Mesendoderm (in vitro differentiated cells): ENCODE measurements around the gene ING3.

ENCODE experiments used
- DNase-seq: peaks from one replicate; pipeline ENCODE4 v3.0.0; 2013
- H2AK5ac ChIP-seq: 2 replicates; pipeline ENCODE4 v1.6.1; 2013; ENCODE audit warnings: low read length, inconsistent platforms
- H2BK120ac ChIP-seq: 2 replicates; pipeline ENCODE4 v1.6.1; 2013; ENCODE audit warnings: low read depth, mild to moderate bottlenecking, low read length, moderate library complexity, mixed read lengths
- H2BK15ac ChIP-seq: replicated peaks from 2 replicates; pipeline ENCODE4 v1.6.1; 2013; ENCODE audit warnings: low read depth, mild to moderate bottlenecking, moderate library complexity
- H2BK5ac ChIP-seq: 2 replicates; pipeline ENCODE4 v1.6.1; 2013; ENCODE audit warnings: low read length, inconsistent platforms
- H3K18ac ChIP-seq: 2 replicates; pipeline ENCODE4 v1.6.1; 2013; ENCODE audit warnings: mild to moderate bottlenecking, low read length, mixed read lengths
- H3K23ac ChIP-seq: one replicate; pipeline ENCODE4 v1.6.1; 2013; ENCODE audit warnings: low read length
- H3K27ac ChIP-seq: 2 replicates; pipeline ENCODE4 v1.5.1; 2013; ENCODE audit warnings: low read depth, mild to moderate bottlenecking, inconsistent platforms, low read length, moderate library complexity
- H3K27me3 ChIP-seq: 2 replicates; pipeline ENCODE4 v1.6.1; 2013; ENCODE audit warnings: low read length, control low read depth, mild to moderate bottlenecking, inconsistent platforms; ENCODE audit not compliant: insufficient read depth, poor library complexity
- H3K36me3 ChIP-seq: 2 replicates; pipeline ENCODE4 v1.6.1; 2013; ENCODE audit warnings: low read length, inconsistent platforms; ENCODE audit not compliant: control insufficient read depth, insufficient read depth
- H3K4ac ChIP-seq: one replicate; pipeline ENCODE4 v1.6.1; 2013; ENCODE audit warnings: low read depth, mild to moderate bottlenecking, low read length, moderate library complexity
- H3K4me1 ChIP-seq: 2 replicates; pipeline ENCODE4 v1.6.1; 2013; ENCODE audit warnings: low read depth, low read length, inconsistent platforms; ENCODE audit not compliant: control insufficient read depth
- H3K4me2 ChIP-seq: 2 replicates; pipeline ENCODE4 v1.6.1; 2013; ENCODE audit warnings: low read length
- H3K4me3 ChIP-seq: 2 replicates; pipeline ENCODE4 v1.5.1; 2013; ENCODE audit warnings: mild to moderate bottlenecking, low read length
- H3K56ac ChIP-seq: one replicate; pipeline ENCODE4 v1.6.1; 2013; ENCODE audit warnings: low read length
- H3K79me1 ChIP-seq: 2 replicates; pipeline ENCODE4 v1.6.1; 2013; ENCODE audit warnings: low read length, inconsistent platforms
- H3K79me2 ChIP-seq: 2 replicates; pipeline ENCODE4 v1.6.1; 2013; ENCODE audit warnings: mild to moderate bottlenecking, low read length; ENCODE audit not compliant: control insufficient read depth, insufficient read depth
- H3K9ac ChIP-seq: 2 replicates; pipeline ENCODE4 v1.6.1; 2013; ENCODE audit warnings: low read length, inconsistent platforms
- H4K5ac ChIP-seq: one replicate; pipeline ENCODE4 v1.6.1; 2013; ENCODE audit warnings: low read length
- H4K8ac ChIP-seq: one replicate; pipeline ENCODE4 v1.6.1; 2013; ENCODE audit warnings: low read depth, mild to moderate bottlenecking, control low read depth, low read length, moderate library complexity
- WGBS: extraction: QIAGEN DNeasy Blood & Tissue Kit; methylation state at CpG from one replicate; pipeline ENCODE4 v1.1.7; 2013; ENCODE audit warnings: low lambda C conversion rate, missing lambda C conversion rate; ENCODE audit not compliant: insufficient coverage; ENCODE audit errors: extremely low coverage; 5-methylcytosine and 5-hydroxymethylcytosine counted together

The ING3 gene

GRCh38 chr7:120951309-120951699 lies 727 bp downstream of the ING3 start:
- Histone ChIP-seq H3K27ac (no peak overlapping the region), H3K27me3 (no peaks in the 10 kb centered on the region), H3K36me3 (no peaks in the 10 kb centered on the region), H4K5ac (no peak overlapping the region), H2BK15ac (no peak overlapping the region), H3K4me2 (peak overlapping the region; percentile 96), H2BK120ac (no peak overlapping the region), H3K56ac (peak overlapping the region; percentile 82), H3K23ac (no peak overlapping the region), H3K4me1 (no peaks in the 10 kb centered on the region), H3K4me3 (peak overlapping the region; percentile 82), H3K18ac (no peak overlapping the region), H2AK5ac (no peak overlapping the region), H3K79me2 (peaks cover 7% of the 10 kb centered on the region), H3K9ac (peak overlapping the region; percentile 77), H3K79me1 (peaks cover 3% of the 10 kb centered on the region), H3K4ac (no peak overlapping the region), H2BK5ac (no peak overlapping the region), H4K8ac (no peak overlapping the region)
- DNase-seq: no peak
- WGBS: no CpG with 5 or more reads among the region's 8 CpGs

DNA sequence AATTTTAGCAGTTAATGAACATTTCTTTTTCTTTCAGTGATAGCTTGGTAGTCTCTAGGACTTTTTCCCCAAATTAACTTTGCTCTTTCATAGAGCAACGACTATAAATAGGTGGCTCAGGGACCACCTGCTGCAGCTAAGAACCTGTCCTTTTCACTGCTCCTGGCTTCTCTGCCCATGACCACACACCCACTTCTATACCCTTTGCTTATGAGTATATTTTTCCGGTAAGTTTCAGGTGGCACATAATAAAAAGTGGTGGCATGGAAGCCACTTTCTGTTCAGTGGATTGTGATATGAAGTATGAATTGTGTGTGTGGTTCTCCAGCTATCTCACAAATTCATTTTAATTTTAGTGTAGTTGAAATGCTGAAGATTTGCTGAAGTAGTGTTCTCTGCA lies 1.2 kb downstream of the ING3 start:
- no peak overlapping the region for H2BK5ac ChIP-seq
- no peak overlapping the region for H3K18ac ChIP-seq
- H3K4ac ChIP-seq: no peak overlapping the region
- no peak overlapping the region for H3K27ac ChIP-seq
- DNase-seq: no peak
- H3K27me3 ChIP-seq: no peaks in the 10 kb centered on the region
- H3K9ac ChIP-seq: no peak overlapping the region
- H2BK15ac ChIP-seq: no peak overlapping the region
- H2AK5ac ChIP-seq: no peak overlapping the region
- WGBS: no CpG with 5 or more reads among the region's 2 CpGs
- H3K23ac ChIP-seq: no peak overlapping the region
- no peak overlapping the region for H3K4me3 ChIP-seq
- no peaks in the 10 kb centered on the region for H3K36me3 ChIP-seq
- no peaks in the 10 kb centered on the region for H3K4me1 ChIP-seq
- H3K79me1 ChIP-seq: peaks cover 3% of the 10 kb centered on the region
- H4K5ac ChIP-seq: no peak overlapping the region
- H4K8ac ChIP-seq: no peak overlapping the region
- H3K4me2 ChIP-seq: no peak overlapping the region
- no peak overlapping the region for H2BK120ac ChIP-seq
- no peak overlapping the region for H3K56ac ChIP-seq
- H3K79me2 ChIP-seq: peaks cover 7% of the 10 kb centered on the region

DNA sequence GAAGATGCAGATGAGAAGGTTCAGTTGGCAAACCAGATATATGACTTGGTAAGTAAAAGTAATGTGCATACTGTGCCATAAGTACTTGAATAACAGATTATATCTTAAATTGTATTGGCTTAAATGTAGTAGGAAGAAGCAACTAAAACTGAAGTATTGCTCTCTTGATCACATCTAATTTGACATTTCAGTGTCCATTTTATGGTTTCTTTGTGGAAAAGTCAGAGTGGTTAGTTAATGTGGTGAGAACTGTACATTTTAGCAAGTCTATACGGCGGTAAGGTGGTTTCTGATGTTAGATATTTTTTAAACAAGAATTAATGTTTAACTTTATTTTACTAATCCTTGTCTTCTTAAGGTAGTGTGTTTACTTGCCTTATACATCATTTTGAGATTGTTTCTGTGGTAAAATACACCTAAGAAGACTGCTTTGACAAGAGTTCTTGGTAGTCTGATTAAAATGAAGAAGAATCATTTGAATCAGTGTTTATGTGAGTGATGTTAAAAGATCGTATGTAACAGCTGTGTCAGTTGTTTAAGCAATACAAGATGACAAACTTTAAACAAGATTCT lies 5.1 kb downstream of the ING3 start:
- Histone ChIP-seq H3K4me2 (no peak overlapping the region), H2BK15ac (no peak overlapping the region), H3K9ac (no peak overlapping the region), H3K56ac (no peak overlapping the region), H4K5ac (no peak overlapping the region), H3K18ac (no peak overlapping the region), H3K79me1 (peaks cover 3% of the 10 kb centered on the region), H3K27me3 (no peaks in the 10 kb centered on the region), H2BK5ac (no peak overlapping the region), H2BK120ac (no peak overlapping the region), H3K4me1 (no peaks in the 10 kb centered on the region), H3K79me2 (peaks cover 7% of the 10 kb centered on the region), H3K23ac (no peak overlapping the region), H3K27ac (no peak overlapping the region), H3K4ac (no peak overlapping the region), H3K36me3 (peaks cover 1% of the 10 kb centered on the region), H2AK5ac (no peak overlapping the region), H3K4me3 (no peak overlapping the region), H4K8ac (no peak overlapping the region)
- DNase-seq: no peak
- WGBS: 100% methylated on average over 1 of the region's 3 CpGs

DNA sequence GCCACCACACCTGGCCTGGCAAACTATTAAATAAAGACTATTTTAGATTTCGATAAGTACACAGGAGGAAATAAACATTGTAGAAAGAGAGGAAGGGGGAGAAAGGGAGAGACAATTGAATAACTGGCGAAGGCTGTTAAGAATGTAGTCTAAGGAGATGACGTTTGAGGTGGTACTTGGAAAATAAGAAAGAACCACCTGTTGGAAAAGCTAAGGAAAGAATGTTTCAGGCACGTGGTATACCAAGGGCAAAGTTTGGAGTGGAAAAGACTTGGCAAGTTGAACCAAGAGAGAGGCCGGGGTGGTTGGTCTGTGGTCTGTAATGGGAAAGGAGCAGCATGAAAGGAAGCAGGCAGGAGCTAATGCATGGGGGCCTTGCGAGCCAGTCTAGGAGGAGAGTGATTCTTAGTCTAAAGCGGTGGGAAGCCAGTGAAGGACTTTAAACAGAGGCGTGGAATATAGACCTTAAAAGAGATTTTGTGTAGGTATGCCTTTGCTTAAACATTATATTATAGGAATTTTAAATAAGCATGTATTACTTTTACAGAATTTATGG lies 9.4 kb downstream of the ING3 start:
- Histone ChIP-seq H3K4me2 (no peak overlapping the region), H2BK120ac (no peak overlapping the region), H3K79me2 (no peaks in the 10 kb centered on the region), H3K18ac (no peak overlapping the region), H3K79me1 (no peaks in the 10 kb centered on the region), H3K9ac (no peak overlapping the region), H3K4ac (no peak overlapping the region), H2BK15ac (no peak overlapping the region), H3K23ac (no peak overlapping the region), H2BK5ac (no peak overlapping the region), H3K36me3 (peaks cover 1% of the 10 kb centered on the region), H2AK5ac (no peak overlapping the region), H3K27me3 (no peaks in the 10 kb centered on the region), H3K56ac (no peak overlapping the region), H3K27ac (no peak overlapping the region), H4K8ac (no peak overlapping the region), H4K5ac (no peak overlapping the region), H3K4me1 (no peaks in the 10 kb centered on the region), H3K4me3 (no peak overlapping the region)
- no CpG with 5 or more reads among the region's 8 CpGs for WGBS
- no peak for DNase-seq

DNA sequence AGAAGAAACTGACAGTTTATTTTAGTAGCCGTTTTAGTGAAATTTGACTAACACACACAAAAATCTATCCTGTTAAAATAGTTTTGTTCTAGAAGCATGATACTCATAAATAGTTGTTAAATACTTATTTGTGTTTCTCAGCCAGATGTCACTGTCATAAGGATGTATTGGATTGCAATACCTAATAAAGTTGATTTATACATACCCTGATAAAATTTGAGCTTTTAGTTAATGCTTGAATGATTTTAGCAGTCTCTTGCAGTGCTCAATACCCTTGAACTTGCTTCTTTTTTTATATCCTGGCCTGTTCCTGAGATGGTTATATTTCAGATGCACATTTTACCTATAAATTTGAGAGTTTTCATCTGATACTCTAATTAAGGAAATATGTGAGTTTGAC lies 10.1 kb downstream of the ING3 start:
- no peak for DNase-seq
- no peak overlapping the region for H3K56ac ChIP-seq
- H3K23ac ChIP-seq: no peak overlapping the region
- no peak overlapping the region for H2BK5ac ChIP-seq
- WGBS: no CpG with 5 or more reads among the region's 1 CpG
- no peaks in the 10 kb centered on the region for H3K27me3 ChIP-seq
- H3K79me2 ChIP-seq: no peaks in the 10 kb centered on the region
- H3K18ac ChIP-seq: no peak overlapping the region
- H3K79me1 ChIP-seq: no peaks in the 10 kb centered on the region
- H3K27ac ChIP-seq: no peak overlapping the region
- no peak overlapping the region for H3K4me3 ChIP-seq
- H3K4me2 ChIP-seq: no peak overlapping the region
- no peak overlapping the region for H2BK15ac ChIP-seq
- no peak overlapping the region for H4K8ac ChIP-seq
- no peak overlapping the region for H2AK5ac ChIP-seq
- H3K4ac ChIP-seq: no peak overlapping the region
- H3K36me3 ChIP-seq: peaks cover 1% of the 10 kb centered on the region
- H3K4me1 ChIP-seq: no peaks in the 10 kb centered on the region
- no peak overlapping the region for H4K5ac ChIP-seq
- H2BK120ac ChIP-seq: no peak overlapping the region
- no peak overlapping the region for H3K9ac ChIP-seq

DNA sequence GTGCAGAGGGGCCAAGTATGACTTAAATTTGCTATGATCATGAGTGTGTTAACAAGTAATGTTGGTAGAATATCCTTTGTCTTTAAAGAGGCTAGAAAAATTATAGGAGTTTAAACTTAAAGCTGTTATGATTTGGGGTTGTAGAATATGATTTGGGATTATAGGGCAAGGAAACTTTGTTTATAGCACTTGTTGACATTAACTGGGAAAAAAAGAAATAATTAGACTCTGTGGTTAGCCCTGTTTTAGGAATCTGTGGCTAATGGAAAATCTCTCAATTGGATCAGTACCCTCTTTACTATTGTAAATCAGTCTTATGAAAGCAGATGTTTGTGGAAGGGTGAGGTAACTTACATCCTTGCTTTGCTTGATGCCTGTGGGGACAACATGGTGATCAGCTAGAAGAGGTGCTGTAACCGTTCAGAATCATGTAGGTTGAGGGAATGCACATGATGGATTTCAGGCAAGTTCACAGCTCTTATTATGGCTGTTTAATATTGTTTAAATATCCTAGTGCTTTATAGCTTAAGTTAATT lies 11.1 kb downstream of the ING3 start:
- Histone ChIP-seq H3K9ac (no peak overlapping the region), H3K18ac (no peak overlapping the region), H3K23ac (no peak overlapping the region), H3K4me2 (no peak overlapping the region), H2AK5ac (no peak overlapping the region), H4K8ac (no peak overlapping the region), H2BK120ac (no peak overlapping the region), H3K4me1 (no peaks in the 10 kb centered on the region), H3K79me2 (no peaks in the 10 kb centered on the region), H3K56ac (no peak overlapping the region), H2BK5ac (no peak overlapping the region), H2BK15ac (no peak overlapping the region), H3K79me1 (no peaks in the 10 kb centered on the region), H3K27me3 (no peaks in the 10 kb centered on the region), H3K36me3 (peaks cover 1% of the 10 kb centered on the region), H3K4me3 (no peak overlapping the region), H3K4ac (no peak overlapping the region), H3K27ac (no peak overlapping the region), H4K5ac (no peak overlapping the region)
- WGBS: no CpG with 5 or more reads among the region's 1 CpG
- no peak for DNase-seq
